Inflammatory macrophage treated with lipopolysaccharide for 4 hours (primary cell): Measurements from ENCODE around the gene FBXL5.

Source experiments
- DNase-seq: peaks from one replicate; pipeline ENCODE4 v3.0.0-alpha.2; 2020

The FBXL5 gene, protein sequence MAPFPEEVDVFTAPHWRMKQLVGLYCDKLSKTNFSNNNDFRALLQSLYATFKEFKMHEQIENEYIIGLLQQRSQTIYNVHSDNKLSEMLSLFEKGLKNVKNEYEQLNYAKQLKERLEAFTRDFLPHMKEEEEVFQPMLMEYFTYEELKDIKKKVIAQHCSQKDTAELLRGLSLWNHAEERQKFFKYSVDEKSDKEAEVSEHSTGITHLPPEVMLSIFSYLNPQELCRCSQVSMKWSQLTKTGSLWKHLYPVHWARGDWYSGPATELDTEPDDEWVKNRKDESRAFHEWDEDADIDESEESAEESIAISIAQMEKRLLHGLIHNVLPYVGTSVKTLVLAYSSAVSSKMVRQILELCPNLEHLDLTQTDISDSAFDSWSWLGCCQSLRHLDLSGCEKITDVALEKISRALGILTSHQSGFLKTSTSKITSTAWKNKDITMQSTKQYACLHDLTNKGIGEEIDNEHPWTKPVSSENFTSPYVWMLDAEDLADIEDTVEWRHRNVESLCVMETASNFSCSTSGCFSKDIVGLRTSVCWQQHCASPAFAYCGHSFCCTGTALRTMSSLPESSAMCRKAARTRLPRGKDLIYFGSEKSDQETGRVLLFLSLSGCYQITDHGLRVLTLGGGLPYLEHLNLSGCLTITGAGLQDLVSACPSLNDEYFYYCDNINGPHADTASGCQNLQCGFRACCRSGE

DNA sequence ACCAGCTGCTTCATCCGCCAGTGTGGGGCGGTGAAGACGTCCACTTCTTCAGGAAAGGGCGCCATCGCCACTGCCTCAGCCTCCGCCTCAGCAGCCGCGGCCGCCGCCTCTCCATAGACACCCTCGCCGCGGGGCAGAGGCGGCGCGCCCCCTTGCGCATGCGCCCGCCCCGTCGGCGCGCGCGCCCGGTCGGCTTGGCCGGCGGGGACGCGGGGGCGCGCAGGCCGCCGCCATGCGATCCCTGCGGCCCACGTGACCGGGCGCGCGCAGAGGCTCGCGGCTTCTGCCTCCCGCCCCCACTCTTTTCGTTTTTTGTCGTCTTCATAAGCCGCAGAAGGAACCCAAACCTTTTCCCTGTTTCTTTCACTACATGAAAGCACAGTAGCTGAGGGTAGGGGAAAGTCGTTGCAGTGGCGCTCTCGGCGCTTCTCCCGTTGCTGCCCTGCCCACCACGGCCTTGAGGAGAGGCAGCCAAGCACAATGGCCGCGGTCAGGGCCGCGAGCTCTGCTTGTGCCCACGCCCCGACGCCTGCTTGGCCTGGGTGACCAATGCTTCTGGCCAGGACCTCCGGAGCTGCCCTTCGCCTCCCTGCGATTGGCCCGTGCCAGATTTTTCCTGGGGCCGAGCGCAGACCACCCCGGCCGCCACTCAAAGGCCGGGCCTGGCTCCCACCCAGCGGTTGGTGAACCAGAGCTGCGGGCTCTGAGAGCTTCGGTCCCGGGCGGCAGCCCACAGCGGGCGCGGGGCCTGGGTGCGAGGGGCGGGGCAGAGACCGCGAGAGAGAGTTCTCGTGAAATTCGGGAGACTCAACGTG, at the start of gene FBXL5:
TSS of gene FBXL5 (minus strand) at position 135 of the 815 bp plus-strand sequence. CDS start at position 65, 70 bp downstream.
- DNase-seq: peak; percentile 91

DNA sequence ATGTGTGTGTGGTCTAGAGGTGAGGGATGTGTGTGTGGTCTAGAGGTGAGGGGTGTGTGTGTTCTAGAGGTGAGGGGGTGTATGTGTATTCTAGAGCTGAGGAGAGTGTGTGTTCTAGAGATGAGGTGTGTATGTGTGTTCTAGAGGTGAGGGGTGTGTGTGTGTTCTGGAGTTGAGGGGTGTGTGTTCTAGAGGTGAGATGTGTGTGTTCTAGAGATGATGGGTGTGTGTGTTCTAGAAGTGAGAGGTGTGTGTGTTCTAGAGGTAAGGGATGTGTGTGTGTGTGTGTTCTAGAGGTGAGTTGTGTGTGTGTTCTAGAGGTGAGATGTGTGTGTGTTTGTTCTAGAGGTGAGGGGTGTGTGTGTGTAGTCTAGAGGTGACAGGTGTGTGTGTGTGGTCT, 49.0 kb upstream of the FBXL5 start:
- no peak for DNase-seq

DNA sequence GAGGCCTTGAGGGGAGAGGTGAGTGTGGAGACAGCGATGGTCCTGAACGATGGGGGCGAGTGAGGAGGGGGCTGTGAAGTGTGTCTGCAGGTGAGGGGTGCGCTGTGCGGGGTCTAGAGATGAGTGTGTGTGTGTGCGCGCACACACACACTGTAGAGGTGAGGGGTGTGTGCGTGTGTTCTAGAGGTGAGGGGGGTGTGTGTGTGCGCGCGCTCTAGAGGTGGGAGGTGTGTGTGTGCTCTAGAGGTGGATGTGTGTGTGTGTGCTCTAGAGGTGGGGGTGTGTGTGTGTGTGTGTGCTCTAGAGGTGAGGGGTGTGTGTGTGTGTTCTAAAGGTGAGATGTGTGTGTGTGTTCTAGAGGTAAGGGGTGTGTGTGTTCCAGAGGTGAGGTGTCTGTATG, 48.3 kb upstream of the FBXL5 start:
- no peak for DNase-seq

DNA sequence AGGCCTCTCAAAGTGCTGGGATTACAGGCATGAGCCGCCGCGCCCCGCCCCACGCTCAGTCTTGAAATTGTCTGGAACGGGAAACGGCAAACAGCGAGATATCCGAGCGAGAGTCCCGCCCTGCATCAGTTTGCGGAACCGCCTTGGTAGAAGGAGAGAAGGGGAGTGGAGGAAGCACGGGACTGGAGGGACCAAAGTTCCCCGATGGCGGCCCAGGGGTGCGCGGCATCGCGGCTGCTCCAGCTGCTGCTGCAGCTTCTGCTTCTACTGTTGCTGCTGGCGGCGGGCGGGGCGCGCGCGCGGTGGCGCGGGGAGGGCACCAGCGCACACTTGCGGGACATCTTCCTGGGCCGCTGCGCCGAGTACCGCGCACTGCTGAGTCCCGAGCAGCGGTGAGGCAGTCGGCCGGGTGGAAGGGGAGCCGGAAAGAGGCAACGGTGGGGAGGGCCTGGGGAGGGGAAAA, 47.8 kb upstream of the FBXL5 start, which contains the start of gene BST1:
TSS of gene BST1 (plus strand) at position 125 of the 463 bp plus-strand sequence. CDS start at position 205, 80 bp downstream.
- peak; percentile 86 for DNase-seq

DNA sequence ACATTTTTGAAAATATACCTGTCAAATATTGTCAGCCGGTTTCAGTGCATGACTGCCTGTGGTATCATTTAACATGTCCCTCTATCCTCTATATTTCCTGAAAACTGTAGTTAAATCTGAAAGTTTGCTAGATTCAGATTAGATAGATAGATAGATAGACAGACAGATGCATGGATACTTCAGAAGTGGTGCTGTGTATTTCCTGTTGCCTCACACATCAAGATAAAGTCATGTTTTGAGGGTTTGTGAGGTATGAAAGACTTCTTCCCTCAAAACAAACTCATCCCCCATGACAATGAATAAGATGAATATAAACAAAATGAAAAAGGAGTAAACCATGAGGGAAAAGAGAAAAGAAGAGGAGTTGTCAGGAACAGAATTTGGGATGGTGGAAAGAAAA, 41.7 kb upstream of the FBXL5 start:
- DNase-seq: no peak

DNA sequence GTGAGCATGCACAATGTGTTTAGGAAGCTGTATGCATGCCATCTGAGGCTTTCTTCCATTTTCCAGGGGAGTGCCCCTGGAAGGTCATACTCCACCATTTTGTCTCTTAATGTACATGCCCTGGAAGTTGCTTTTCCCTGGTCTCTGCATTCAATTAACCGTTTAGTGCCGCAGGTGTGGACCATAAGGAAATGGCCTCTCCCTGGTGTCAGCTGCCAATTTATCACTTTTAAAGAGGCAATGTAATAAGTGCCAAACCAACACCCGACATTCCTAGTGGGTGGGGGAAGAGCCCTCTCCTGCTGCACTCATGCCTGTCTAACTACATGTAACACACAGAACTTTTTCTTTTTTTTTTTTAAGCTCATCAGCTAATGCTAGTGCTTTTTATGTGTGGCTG, 40.6 kb upstream of the FBXL5 start:
- DNase-seq: no peak

DNA sequence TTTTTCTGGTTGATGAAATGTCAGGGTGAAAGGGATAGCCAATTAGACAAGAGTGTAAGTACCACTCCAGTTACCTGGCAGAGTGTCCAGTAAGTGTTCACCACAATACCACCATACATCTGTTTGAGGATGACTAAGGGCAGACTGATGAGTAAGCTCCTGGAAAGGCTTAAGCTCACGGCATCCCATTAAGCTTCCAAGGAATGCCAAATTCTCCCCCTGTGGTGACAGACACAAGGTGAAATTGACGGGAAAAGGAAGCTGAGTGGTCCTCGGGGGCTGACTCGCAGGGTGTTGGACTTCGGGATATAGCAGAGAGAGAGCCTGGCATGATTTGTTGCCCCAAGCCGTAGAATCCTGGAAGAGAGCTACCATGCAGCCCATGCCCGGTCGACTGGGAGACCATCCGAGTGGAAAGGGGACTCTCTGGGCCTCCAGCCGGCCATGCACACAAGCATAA, 40.1 kb upstream of the FBXL5 start:
- DNase-seq: no peak

DNA sequence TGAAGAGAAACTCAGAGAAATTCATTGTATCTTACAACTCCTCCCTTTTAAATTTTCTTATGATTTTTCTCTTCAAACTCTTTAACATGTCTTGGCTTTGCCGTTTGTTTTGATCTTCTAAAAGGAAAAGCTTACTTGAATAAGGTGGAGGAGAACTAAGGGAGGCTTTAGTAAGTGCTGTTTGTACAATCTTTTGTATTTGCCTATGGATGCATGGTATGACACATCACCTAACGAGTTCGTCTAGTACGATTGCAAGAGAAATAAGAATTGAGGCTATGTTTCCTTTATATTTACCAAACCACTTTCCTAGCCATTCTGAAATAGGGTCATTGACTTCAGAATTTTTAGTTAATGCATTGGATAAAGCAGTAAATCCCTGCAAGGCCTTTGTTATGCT, 39.3 kb upstream of the FBXL5 start:
- DNase-seq: no peak

DNA sequence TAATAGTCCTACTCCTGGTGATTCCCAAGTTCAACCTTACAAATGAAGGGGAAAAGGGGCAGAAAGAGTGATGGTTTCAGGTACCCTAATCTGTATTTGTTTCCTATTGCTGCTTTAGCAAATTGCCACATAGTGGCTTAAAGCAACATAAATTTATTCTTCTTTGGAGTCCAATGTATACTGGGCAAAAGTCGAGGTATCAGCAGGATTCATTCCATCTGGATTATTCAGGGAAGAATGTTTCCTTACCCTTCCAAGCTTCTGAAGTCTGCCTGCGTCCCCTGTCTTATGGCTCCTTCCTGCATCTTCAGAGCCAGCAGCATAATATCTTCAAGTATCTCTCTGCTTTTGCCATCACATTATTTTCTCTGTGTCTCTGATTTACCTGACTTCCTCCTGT, 37.4 kb upstream of the FBXL5 start:
- DNase-seq: no peak

DNA sequence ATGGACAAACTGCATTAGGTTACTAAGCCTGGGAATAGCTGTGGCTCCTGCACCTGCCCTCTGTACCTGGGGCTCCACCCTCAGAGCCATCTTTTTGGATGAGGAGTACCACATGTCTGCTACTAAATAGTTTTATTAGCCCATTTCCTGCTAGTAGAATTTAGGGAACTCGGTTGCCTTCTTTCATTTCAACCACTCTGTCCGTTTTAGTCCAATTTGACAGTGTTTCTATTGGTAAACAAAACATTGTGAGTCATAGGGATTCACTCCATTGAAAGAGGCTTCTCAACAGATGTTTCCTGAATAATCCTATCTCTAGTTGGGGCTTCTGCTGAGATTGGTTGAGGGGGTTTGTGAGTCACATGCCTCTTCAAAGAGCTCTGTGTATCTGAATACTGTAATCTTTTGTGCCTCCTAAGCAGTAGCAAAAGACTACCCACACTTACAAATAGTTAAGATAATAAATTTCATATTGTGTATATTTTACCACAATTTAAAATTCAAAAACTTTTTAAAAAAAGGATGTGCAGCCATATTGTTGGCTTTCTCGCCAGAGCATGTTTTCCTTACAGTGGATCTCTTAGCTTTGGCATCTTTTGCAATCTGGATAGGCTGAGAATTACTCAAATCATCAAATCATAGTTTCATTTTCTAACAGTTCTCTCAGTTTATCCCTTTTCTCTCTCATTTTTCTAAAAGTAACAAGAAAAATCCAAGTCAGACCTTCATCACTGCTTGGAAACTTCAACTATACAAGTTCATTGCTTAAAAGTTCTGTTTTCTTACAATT, 36.4 kb upstream of the FBXL5 start:
- peak; percentile 60 for DNase-seq

DNA sequence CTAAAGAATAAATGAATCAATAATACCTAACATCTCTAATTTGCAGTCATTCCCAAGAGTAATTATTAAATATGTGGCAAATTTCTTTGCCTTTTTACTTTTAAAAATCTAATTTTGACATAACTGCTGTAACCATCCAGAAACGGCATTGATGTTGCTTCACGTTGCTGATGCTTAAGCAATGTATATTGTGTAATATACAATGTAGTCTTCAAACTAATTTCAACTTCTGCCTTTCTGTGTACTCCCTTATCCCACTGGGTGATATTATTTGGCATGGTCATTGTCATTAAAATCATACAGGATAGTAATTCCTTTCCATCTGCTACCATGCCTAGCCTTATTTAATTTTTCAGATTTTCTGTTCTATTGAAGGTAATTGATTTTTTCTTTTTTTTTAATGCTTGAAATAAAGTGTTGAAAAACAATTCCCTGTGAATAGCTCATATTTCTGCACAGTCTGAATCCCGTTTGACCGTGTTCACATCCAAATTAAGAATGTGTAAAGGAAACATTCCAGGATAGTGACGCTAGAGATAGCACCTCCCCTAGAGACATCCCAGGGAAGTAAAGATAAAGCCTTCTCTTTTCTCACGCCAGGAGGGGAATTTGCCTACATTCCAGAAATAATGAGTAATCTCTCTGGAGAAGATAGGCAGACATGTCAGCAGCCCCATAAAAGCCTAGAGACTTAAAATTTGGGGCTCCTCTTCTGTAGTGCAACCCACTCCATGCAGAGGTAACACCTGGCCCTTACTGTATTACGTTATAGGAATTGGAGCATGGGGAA, 35.1 kb upstream of the FBXL5 start:
- DNase-seq: peak; percentile 86

DNA sequence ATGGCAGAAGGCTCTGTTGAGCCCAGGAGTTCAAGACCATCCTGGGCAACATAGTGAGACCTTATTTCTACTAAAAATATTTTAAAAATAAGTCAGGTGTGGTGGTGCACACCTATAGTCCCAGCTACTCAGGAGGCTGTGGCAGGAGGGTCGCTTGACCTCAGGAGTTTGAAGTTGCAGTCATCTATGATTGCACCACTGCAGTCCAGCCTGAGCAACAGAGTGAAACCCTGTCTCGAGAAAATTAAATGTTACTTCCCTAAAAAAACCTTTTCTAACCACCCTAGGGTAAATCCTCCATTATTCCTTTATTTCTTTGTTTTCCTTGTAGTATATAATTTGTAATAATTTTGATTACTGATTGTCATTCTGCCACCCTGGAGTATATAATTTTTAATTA, 34.4 kb upstream of the FBXL5 start:
- peak; percentile 82 for DNase-seq

DNA sequence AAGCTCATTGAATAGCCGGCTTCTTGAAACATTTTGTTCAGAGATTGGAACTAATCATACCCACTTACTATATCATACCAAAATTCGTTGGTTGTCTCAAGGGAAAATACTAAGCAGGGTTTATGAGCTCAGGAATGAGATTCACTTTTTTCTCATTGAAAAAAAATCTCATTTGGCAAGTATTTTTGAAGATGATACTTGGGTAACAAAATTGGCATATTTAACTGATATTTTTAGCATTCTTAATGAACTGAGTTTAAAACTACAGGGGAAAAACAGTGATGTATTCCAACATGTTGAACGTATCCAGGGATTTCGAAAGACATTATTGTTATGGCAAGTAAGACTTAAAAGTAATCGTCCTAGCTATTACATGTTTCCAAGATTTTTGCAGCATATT, 32.9 kb upstream of the FBXL5 start:
- DNase-seq: no peak

DNA sequence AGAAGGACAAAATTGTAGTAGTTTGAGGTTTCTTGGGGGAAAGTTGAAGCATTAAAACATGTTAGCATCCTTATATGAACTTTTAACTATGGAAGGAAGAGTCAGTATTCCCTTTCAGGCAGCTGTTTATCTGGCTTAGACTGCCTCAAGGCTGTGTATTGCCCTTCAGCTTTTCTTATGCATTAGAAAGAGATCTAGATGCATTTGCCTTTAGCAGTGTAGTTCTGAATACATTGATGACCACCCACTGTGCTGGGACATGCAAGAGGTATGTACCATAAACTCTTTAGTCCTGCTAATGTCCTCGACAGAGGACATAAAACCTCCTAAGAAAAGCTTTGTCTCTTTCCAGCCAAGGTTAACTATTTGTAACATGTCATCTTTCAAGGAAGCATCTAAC, 29.3 kb upstream of the FBXL5 start:
- no peak for DNase-seq

DNA sequence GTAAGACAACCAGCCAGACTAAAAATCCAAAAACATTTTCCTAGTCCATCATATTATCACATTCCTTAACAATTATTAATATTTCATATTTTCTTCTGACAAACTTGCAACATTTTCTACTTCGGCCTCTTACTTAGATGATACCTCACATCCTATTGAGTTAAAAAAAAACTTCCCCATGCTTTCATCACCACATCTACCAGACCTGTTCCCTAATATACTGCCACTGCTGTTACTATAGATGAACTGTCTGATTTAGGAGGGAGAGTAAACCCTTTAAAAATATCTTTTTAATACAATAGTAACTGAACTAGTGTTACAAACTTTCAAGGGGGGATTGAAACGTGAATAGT, 28.0 kb upstream of the FBXL5 start:
- DNase-seq: peak; percentile 63

DNA sequence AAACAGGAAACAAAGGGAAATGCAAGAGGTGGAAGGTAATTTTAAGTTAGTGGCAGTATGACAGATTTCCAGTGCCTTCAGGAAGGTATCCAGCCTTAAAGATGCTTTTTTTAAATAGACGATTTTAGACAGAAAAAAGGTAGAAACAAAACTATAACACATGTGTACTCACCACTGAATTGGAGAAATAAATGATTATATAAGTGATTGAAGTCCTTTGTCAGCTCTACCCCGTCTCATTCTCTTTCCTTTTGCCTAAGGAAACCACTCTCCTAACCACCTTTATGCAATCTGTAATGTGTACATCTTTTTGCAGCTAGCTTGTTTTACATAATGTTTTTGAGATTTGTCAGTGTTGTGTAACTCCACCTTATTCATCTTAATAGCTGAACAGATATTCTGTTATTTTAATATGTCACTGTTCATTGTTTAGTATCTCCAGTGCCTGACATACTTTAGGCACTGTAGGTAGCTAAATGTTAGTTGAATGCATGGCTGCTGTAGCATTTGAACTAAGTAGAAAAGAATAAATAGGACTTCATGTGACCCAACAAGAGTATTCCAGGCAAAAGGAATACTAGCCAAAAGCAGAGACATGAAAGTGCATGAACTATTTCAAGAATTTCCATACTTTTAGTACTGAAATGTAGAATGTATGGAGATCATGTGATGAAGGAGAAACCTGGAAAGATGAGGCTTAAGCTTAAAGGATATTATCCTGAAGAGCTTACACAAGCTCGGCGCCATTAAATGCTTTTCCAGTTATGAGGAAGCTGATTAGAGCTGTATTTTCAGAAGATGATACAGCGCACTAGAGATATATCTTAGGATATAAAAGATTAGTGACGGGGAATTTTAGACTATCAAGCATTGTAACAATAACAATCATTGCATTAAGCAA, 27.3 kb upstream of the FBXL5 start:
- peak; percentile 69 for DNase-seq

DNA sequence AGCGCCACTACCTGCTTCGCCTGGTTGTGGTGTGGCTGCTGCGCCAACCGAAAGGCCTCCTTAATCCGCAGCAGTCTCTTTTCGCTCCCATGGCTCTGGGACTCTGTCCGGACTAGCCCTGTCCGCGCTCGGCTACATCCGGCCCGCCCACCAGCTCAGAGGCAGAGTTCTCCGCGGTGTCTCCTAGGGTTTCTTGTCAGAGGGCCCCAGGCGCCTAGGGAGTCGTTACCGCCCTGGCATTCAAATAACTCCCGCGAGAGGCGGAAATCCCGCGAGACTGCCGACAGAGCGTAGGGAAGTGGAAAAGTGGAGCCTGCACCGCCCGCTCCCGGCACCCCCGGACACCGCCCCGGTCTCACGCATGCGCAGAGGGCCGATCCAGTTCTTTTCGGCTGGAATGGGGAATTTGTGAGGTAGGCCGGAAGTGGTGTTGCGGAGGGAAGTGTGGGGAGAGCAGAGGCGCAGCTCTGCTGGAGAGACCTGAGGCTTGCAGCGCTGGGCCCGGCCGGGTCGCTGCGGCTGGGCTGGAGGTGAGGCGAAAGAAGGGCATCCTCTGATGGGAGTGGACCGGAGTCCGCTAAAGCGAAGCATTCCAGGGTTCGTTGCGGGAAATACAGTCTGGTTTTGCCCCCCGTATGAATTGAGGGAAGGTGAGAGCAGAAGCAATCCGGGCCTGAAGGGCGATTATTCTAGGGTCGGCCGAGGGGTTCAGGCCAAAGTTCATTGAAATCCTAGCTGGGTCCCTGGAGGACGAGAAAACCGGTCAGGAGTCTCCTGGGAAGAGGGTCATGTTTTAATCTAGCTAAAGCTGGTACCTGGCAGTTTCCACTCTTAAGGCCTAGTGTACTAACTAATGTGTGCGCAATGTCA, 26.4 kb upstream of the FBXL5 start, which contains the start of gene FAM200B:
TSS of gene FAM200B (plus strand) at position 456 of the 870 bp plus-strand sequence. CDS start 5,151 bp downstream, outside the sequence.
- peak; percentile 98 for DNase-seq

DNA sequence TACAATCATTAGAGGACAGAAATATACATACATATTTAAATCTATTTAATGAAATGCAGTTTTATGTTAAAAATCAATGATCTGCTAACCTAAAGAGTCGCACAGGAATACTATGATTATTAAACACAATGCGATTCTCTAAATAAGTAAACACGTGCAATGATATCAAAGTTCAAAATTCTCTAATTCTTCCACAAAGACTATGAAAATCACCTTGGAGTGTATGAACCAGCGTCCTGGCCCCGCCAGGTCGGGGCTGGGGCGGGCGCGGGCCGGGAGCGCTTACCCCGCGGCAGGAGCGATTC, 25.9 kb upstream of the FBXL5 start:
- DNase-seq: no peak

DNA sequence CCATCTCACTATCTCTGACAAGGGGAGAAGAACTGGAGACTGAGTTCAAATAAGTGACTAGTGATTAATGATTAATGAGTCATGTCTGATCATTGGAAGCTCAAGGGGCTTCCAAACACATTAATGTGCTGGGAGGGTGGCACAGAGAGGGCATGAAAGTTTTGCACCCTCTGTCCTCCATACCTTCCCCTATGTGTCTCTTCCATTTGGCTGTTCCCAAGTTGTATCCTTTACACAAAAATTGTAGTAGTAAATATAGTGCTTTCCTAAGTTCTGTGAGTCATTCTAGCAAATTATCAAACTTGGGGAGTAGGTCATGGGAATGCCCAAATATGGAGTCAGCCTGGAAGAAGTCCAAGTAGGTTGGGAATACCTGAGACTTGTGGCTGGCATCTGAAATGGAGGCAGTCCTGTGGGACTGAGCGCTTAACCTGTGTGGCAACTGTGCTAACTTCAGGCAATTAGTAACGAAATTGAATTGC, 22.4 kb upstream of the FBXL5 start:
- no peak for DNase-seq
